Endothelial cell (in vitro differentiated cells): ENCODE data around the gene GNA14. TPM values are rescaled to one million over a fixed set of nuclear protein-coding genes. Genes with fewer than 3 reads are reported as not detected.

Source experiments
- DNase-seq: peaks from one replicate; pipeline ENCODE4 v3.0.0; 2021; ENCODE audit warnings: low spot score
- H3K27ac Mint-ChIP-seq: one replicate; pipeline ENCODE4 v1.8.0; 2021; ENCODE audit warnings: mixed read lengths, inconsistent platforms; ENCODE audit not compliant: unreplicated experiment
- H3K27me3 Mint-ChIP-seq: one replicate; pipeline ENCODE4 v1.8.0; 2021; ENCODE audit warnings: mild to moderate bottlenecking, moderate library complexity, mixed read lengths, inconsistent platforms; ENCODE audit not compliant: unreplicated experiment
- H3K36me3 Mint-ChIP-seq: one replicate; pipeline ENCODE4 v1.8.0; 2021; ENCODE audit warnings: mild to moderate bottlenecking, low read depth, mixed read lengths, inconsistent platforms; ENCODE audit not compliant: unreplicated experiment
- H3K4me1 Mint-ChIP-seq: one replicate; pipeline ENCODE4 v1.8.0; 2021; ENCODE audit warnings: mild to moderate bottlenecking, mixed read lengths, inconsistent platforms; ENCODE audit not compliant: unreplicated experiment
- H3K4me3 Mint-ChIP-seq: one replicate; pipeline ENCODE4 v1.8.0; 2021; ENCODE audit warnings: mild to moderate bottlenecking, mixed read lengths, inconsistent platforms; ENCODE audit not compliant: unreplicated experiment
- H3K9me3 Mint-ChIP-seq: one replicate; pipeline ENCODE4 v1.8.0; 2021; ENCODE audit warnings: mixed read lengths, inconsistent platforms; ENCODE audit not compliant: unreplicated experiment
- total RNA-seq: library from RNA; stranded (reverse); fragmentation: NEBNext Ultra II Directional; extraction: Animal tissue kit (Norgen Biotek cat#: 25700); gene quantifications from one replicate; pipeline ENCODE4 v1.2.1, GENCODE V29; 2021; ENCODE audit not compliant: unreplicated experiment
- TF ChIP-seq, protein P1 (sequence below): fragments of 200-600 bp; sonication (generic); IDR thresholded peaks from one replicate; pipeline ENCODE4 v1.5.0; 2021; ENCODE audit warnings: antibody characterized with exemption; ENCODE audit not compliant: unreplicated experiment

Gene GNA14
- total RNA-seq, 1 donor from 2014 or later: 10.6 TPM

- Mint-ChIP-seq H3K4me1 (peaks cover 5% of the 10 kb centered on the region), H3K27me3 (no peaks in the 10 kb centered on the region), H3K27ac (no peak overlapping the region), H3K4me3 (no peak overlapping the region), H3K36me3 (no peaks in the 10 kb centered on the region), H3K9me3 (no peaks in the 10 kb centered on the region)
- no peak for DNase-seq
- TF ChIP-seq, protein P1, sequence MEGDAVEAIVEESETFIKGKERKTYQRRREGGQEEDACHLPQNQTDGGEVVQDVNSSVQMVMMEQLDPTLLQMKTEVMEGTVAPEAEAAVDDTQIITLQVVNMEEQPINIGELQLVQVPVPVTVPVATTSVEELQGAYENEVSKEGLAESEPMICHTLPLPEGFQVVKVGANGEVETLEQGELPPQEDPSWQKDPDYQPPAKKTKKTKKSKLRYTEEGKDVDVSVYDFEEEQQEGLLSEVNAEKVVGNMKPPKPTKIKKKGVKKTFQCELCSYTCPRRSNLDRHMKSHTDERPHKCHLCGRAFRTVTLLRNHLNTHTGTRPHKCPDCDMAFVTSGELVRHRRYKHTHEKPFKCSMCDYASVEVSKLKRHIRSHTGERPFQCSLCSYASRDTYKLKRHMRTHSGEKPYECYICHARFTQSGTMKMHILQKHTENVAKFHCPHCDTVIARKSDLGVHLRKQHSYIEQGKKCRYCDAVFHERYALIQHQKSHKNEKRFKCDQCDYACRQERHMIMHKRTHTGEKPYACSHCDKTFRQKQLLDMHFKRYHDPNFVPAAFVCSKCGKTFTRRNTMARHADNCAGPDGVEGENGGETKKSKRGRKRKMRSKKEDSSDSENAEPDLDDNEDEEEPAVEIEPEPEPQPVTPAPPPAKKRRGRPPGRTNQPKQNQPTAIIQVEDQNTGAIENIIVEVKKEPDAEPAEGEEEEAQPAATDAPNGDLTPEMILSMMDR: no peak
Observed at GRCh38 chr9:77472646-77473045, 175.5 kb downstream of the GNA14 start.

GRCh38 chr9:77471572-77471971 is 176.6 kb downstream of the GNA14 start:
- Mint-ChIP-seq H3K27me3 (peaks cover 2% of the 10 kb centered on the region), H3K4me3 (no peak overlapping the region), H3K36me3 (no peaks in the 10 kb centered on the region), H3K4me1 (peaks cover 5% of the 10 kb centered on the region), H3K27ac (no peak overlapping the region), H3K9me3 (no peaks in the 10 kb centered on the region)
- no peak for DNase-seq
- TF ChIP-seq, protein P1: no peak

DNA sequence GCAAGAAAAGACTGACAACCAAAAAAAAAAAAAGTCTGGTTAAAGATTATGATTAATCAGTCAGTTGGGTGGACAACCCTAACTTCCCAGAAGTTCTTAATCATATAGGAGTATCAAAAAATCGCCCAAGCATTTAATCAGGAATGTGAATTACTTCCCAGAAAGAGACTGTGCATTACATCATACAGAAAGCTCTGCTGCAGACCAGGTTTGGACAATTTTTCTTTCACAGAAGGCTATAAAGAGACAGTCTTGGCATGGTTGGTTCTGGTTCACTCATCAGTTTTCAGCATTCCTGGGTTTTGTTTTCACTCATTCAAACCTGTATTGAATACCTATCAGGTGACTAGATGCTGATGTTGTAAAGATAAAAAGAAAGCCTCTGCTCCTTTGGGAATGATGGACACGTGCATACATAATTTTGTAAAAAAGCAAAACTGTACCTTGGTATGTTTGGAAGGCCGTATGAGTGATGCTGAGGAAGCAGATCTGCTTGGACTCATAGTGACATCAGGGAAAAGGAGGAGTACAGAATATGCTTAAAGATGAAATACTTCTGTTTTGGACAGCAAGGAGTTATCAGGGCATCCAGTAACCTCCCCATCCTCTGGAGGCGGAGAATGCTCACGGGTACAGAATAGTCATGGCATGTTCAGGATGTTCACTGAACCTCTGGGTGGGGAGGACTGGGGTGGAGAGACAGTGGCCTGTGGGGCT is 178.4 kb downstream of the GNA14 start:
- Mint-ChIP-seq H3K4me1 (no peaks in the 10 kb centered on the region), H3K27me3 (peaks cover 2% of the 10 kb centered on the region), H3K36me3 (no peaks in the 10 kb centered on the region), H3K9me3 (no peaks in the 10 kb centered on the region), H3K4me3 (no peak overlapping the region), H3K27ac (no peak overlapping the region)
- no peak for DNase-seq
- TF ChIP-seq, protein P1: no peak

GRCh38 chr9:77464661-77465060 is 183.5 kb downstream of the GNA14 start:
- DNase-seq: no peak
- Mint-ChIP-seq H3K4me3 (no peak overlapping the region), H3K9me3 (no peaks in the 10 kb centered on the region), H3K36me3 (no peaks in the 10 kb centered on the region), H3K4me1 (no peaks in the 10 kb centered on the region), H3K27ac (no peak overlapping the region), H3K27me3 (peaks cover 4% of the 10 kb centered on the region)
- TF ChIP-seq, protein P1: no peak

DNA sequence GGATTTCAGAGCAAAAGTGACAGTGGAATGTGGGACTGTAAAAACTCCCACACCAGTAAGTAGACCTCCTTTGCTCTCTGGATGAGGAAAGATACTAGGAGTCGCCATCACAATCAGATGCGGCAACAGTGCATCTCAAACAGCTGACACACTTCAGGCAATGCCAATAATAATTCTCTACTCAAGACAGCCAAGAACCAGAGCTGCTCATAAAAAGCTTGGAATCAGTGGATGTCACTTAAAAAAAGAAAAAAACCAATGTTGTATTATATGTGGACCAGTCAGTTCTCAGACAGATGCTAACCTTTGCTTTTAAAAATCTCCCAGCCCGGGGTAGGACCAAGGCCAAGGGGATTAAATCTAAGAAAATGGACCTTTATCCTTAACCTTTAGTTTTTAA is 185.0 kb downstream of the GNA14 start:
- DNase-seq: no peak
- Mint-ChIP-seq H3K4me1 (peaks cover 5% of the 10 kb centered on the region), H3K27me3 (peaks cover 4% of the 10 kb centered on the region), H3K36me3 (no peaks in the 10 kb centered on the region), H3K9me3 (no peaks in the 10 kb centered on the region), H3K4me3 (no peak overlapping the region), H3K27ac (no peak overlapping the region)
- TF ChIP-seq, protein P1: no peak
